Measurements from ENCODE around the gene IGSF21.
"Not testable (repeated sequence)": the region's sequence is repeated elsewhere in the genome, so short reads cannot be mapped to it uniquely, and the experiment has no call there.

Gene IGSF21

GRCh38 chr1:18147672-18148071, 40.1 kb downstream of the IGSF21 start:
- DNase-seq: no peak

- no peak for DNase-seq
These were observed 40.9 kb downstream of the IGSF21 start for GRCh38 chr1:18148461-18148860.

GRCh38 chr1:18149027-18149641, 41.5 kb downstream of the IGSF21 start:
- DNase-seq: no peak

- no peak for DNase-seq
These were observed 44.0 kb downstream of the IGSF21 start for GRCh38 chr1:18151436-18152122.

GRCh38 chr1:18154430-18155194, 47.0 kb downstream of the IGSF21 start:
- no peak for DNase-seq

GRCh38 chr1:18155881-18156385, 48.3 kb downstream of the IGSF21 start:
- no peak for DNase-seq

- no peak for DNase-seq
These were observed 49.8 kb downstream of the IGSF21 start for GRCh38 chr1:18157352-18157751.

- no peak for DNase-seq
These were observed 50.4 kb downstream of the IGSF21 start for GRCh38 chr1:18157968-18158367.

GRCh38 chr1:18158714-18159113, 51.1 kb downstream of the IGSF21 start:
- DNase-seq: no peak

GRCh38 chr1:18160290-18160942, 52.8 kb downstream of the IGSF21 start:
- no peak for DNase-seq

GRCh38 chr1:18161690-18162089, 54.1 kb downstream of the IGSF21 start:
- no peak for DNase-seq

GRCh38 chr1:18165640-18166039, 58.0 kb downstream of the IGSF21 start:
- DNase-seq: not testable (repeated sequence)

GRCh38 chr1:18166341-18166740, 58.7 kb downstream of the IGSF21 start:
- DNase-seq: no peak

- DNase-seq: no peak
These were observed 59.3 kb downstream of the IGSF21 start for GRCh38 chr1:18166929-18167328.

- no peak for DNase-seq
These were observed 62.8 kb downstream of the IGSF21 start for GRCh38 chr1:18170444-18170843.

- no peak for DNase-seq
These were observed 66.4 kb downstream of the IGSF21 start for GRCh38 chr1:18174037-18174436.

- DNase-seq: no peak
These were observed 67.5 kb downstream of the IGSF21 start for GRCh38 chr1:18175051-18175450.

- no peak for DNase-seq
These were observed 68.2 kb downstream of the IGSF21 start for GRCh38 chr1:18175530-18176377.

GRCh38 chr1:18176619-18177018, 69.0 kb downstream of the IGSF21 start:
- DNase-seq: no peak

GRCh38 chr1:18178111-18178510, 70.5 kb downstream of the IGSF21 start:
- no peak for DNase-seq

- no peak for DNase-seq
These were observed 71.4 kb downstream of the IGSF21 start for GRCh38 chr1:18179009-18179408.

All from activated T-cell treated with anti-CD3 and anti-CD28 coated beads, Interleukin-2, amount 50 U/mL, for 48 hours (primary cell).